GM21717 (cell line): ENCODE measurements around the gene HS3ST6.
"Not testable (repeated sequence)": the region's sequence is repeated elsewhere in the genome, so short reads cannot be mapped to it uniquely, and the experiment has no call there.

Experiments
- ATAC-seq: cut with Tn5 transposase; IDR thresholded peaks from one replicate; pipeline ENCODE4 v1.9.1; 2021; ENCODE audit warnings: mild to moderate bottlenecking, moderate library complexity; ENCODE audit not compliant: unreplicated experiment

Gene HS3ST6

DNA sequence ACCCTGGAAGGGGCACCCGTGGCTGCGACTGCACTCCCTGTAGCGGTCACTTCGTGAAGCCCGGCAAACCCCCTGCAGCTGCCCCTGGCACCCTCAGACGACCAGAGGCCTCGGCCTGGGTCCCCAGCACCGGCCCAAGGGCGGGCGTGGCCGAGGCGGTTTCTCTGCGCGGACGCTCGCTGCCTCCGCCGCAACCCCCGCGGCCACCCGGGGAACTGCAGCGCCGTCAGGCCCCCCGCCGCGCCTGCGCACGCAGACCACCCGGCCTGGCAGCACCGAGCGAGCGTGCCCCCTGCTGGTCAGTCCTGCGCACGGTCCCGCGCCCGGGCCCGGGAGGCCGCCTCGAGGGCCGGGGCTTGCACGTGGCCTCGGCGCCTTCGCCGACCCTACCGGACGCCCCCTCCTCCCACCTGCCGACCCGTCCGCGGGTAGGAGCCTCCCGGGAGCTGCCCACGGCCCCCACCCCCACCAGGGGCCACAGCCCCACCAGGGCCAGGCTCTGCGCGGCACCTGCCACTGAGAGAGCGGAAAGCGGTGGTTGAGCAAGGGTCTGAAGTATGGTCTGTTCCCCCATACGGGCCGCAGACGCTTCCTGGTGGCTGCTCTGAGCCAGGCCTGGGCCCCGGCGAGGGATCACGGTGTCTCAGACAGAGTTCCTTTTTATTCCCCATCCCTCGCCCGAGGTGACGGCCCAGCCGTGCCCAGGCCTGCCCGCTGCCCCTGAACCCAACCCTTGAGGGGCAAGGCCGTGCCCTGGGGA lies 11.5 kb upstream of the HS3ST6 start:
- peak; percentile 80 for ATAC-seq

- ATAC-seq, result no peak
These were observed 10.9 kb upstream of the HS3ST6 start for GRCh38 chr16:1929105-1929504.

DNA sequence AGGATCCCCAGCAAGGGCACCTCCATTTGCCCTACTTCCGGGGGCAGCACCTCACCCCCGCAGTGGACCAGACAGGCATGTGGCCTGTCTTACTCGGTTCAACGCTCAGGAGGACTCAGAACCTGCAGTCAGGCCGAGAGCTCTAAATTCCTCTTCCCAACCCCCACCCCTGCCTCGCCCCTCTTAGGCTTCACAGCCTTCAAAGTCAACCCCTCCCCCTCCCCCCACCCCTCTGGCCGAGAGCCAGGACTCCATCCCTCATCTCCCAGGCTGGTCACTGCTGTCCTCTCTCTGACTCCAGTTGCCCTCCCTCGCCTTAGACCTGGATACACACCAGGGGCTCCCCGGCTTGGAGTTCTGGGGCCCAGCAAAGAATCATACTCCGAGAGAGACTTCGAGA lies 8.1 kb upstream of the HS3ST6 start:
- no peak for ATAC-seq

DNA sequence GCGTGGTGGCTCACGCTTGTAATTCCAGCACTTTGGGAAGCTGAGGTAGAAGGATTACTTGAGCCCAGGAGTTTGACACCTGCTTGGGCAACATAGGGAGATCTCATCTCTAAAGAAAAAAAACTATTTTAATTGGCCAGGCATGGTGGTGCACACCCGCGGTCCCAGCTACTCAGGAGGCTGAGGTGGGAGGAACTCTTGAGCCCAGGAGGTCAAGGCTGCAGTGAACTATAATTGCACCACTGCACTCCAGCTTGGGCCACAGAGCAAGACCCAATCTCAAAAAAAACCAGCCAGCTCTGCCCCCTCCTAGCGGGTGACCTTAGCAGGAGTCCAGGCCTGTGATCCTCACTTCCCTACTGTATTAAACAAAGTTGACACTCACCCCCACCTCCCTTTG lies 5.9 kb upstream of the HS3ST6 start:
- ATAC-seq, result no peak

GRCh38 chr16:1923299-1924034 lies 5.3 kb upstream of the HS3ST6 start:
- no peak for ATAC-seq

- ATAC-seq, result no peak
These were observed 4.1 kb upstream of the HS3ST6 start for GRCh38 chr16:1922357-1922756.

- no peak for ATAC-seq
These were observed 2.5 kb upstream of the HS3ST6 start for GRCh38 chr16:1920727-1921171.

DNA sequence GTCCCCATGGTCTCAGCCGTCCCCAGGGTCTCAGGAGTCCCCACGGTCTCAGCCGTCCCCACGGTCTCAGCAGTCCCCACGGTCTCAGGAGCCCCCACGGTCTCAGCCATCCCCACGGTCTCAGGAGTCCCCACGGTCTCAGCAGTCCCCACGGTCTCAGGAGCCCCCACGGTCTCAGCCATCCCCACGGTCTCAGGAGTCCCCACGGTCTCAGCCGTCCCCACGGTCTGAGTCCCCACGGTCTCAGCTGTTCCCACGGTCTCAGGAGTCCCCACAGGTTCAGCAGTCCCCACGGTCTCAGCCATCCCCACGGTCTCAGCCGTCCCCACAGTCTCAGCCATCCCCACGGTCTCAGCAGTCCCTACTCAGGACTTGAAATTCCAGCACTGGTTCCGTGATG lies 1.9 kb upstream of the HS3ST6 start:
- not testable (repeated sequence) for ATAC-seq

DNA sequence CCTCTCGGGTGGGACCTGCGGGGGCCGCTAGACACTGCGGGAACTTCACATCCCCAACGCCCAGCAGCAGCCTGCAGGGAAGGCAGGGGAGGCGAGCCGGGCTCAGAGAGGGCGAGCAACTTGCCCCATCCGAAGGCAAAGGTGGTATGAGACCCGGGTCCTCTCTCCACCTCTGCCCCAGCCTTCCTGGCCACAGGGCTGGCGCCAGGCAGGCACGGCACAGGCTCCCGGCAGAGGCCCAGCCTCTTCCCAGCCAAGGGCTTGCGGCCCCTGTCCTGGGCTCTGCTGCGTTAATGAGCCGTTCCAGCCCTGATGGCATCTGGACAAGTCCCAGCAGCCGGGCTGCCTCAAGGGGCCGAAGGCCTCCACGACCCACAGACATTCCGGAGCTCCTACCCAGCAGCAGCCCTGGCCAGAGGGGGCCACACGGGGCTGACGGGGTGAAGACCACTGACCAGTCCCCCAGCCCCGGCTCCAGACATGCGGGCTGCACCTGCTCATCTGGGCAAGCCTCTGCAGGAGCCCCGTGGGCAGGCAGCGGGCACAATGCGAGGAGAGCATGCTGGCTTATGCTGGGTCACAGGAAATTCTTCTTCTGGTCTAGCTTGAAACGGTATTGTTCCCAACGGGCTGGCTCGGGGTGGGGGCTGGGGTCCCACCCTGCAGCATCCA lies 1.2 kb upstream of the HS3ST6 start:
- ATAC-seq, result no peak

DNA sequence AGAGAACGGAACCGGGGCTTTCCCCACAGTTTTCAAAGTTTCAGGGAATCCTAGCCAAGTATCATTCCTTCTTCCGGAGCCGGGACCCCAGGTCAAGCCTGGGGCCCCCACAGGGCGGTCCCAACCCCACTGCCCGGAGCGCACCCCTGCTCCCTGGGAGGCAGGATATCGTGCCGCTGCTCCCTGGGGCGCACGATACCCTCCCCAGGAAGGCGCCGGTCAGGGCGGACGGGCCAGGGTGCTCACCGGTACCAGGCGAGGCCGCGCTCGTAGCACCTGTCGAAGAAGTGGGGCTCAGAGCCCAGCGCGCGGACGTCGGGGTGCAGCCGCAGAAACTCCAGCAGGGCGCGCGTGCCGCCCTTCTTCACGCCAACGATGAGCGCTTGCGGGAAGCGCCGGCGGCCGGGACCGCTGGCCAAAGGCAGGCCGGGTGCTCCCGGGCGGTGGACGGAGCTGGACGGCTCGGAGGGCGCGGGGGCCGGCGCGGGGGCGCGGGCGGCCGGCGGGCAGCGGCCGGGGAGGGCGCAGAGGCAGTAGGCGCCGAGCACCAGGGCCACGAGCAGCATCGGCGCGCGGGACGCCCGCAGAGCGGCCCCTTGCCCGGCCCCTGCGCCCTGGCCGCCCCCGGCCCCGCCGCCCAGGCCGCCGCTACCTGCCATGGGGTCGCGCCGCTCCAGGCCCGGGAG lies 407 bp downstream of the HS3ST6 start:
- ATAC-seq, result no peak

- no peak for ATAC-seq
These were observed 1.1 kb downstream of the HS3ST6 start for GRCh38 chr16:1917056-1917664.

DNA sequence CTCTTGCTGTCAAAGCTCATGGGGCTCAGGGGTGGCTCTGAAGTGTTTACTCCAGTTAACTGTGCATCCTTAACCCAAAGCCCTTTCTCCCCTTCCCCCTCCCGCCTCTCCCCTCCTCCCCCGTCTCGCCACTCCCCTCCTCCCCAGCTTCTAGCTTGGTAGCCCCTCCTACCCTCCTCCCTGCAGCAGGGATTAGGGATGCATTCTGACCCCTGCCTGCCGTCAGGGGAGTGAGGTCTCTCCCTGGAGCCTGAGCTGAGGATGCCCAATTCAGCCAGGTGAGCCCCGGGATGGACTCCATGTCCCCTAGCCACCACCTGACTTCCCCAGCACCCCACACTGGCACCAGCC lies 1.6 kb downstream of the HS3ST6 start:
- ATAC-seq, result no peak

- no peak for ATAC-seq
These were observed 2.2 kb downstream of the HS3ST6 start for GRCh38 chr16:1915732-1916639.

GRCh38 chr16:1914988-1915387 lies 3.2 kb downstream of the HS3ST6 start:
- no peak for ATAC-seq

DNA sequence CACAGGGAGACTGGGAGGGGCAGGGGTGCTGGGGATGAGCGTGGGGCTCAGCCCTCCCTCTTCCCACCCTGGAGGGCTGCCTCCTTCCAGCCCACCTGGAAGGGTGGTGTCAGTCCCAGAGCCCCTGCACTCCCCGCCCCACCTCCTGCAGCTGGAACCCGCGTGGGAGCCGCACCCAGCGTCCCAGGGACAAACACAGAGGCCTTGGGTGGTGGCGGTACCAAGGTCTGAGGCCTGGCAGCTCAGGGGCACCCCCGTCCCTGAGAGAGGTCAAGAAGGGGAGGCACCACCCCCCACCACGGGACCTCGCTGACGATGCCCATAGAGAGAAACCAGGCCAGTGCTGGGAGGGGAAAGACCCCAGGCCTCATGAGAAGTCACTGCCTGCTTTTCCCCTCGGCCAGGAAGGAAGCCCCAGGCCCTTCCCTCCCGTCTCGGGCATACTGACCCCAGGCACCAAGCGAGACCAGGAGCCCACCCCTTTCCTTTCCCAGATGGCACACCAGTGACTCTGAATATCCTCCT lies 4.1 kb downstream of the HS3ST6 start:
- no peak for ATAC-seq

DNA sequence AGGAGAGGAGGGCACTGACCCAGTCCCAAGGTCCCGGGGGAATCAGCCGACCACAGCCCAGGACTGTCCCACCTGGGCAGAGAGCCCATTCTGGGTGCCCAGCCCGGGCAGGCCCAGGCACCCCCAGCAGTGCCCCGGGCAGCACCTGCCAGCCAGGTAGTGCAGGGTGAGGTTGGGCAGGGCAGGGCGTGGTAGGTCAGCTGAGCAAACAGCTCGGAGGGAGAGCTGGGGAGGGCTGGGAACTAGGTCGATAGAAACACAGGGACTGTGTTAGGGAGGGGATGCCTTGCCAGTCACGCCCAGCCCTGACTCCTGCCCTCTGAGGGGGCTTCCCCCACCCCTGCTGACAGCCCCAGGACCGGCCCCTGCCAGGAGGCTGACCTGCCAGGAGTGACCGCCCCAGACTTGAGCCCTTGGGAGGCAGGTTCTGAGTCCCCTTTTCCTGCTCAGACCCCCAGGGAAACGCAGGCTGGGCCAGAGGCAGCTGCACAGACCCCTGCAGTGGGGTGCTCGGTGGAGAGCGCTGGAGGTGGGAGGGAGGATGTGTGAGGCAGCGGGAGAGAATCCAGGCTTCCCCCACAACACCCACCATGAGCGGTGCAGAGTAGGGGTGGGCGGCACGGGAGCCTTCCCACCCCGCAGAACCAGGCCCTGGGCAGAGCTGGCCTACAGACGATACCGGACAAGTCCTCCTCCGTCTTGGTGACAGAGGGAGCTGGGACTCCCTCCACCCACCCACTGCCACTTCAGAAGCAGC lies 4.7 kb downstream of the HS3ST6 start:
- no peak for ATAC-seq

GRCh38 chr16:1912215-1912543 lies 6.0 kb downstream of the HS3ST6 start:
- no peak for ATAC-seq

GRCh38 chr16:1911467-1912214 lies 6.6 kb downstream of the HS3ST6 start:
- no peak for ATAC-seq
